Fibroblast of skin of left quadriceps (primary cell): ENCODE measurements around the gene CD74.
A peak's percentile ranks its signal among the peaks of the same experiment; 100 is the strongest.

Experiments used
- DNase-seq, 2 experiments: peaks; one replicate each; pipeline ENCODE4 v3.0.0-alpha.2; 2013; ENCODE audit warnings: low read depth in 2 of 2

Gene CD74

GRCh38 chr5:150364004-150364403, 48.7 kb downstream of the CD74 start:
- no peak for DNase-seq

- DNase-seq = no peak
These were observed 49.5 kb downstream of the CD74 start for GRCh38 chr5:150363185-150363584.

GRCh38 chr5:150361301-150361700, 51.4 kb downstream of the CD74 start:
- no peak for DNase-seq

GRCh38 chr5:150358261-150359095, 54.2 kb downstream of the CD74 start:
- no peak for DNase-seq

GRCh38 chr5:150357326-150358260, 55.1 kb downstream of the CD74 start, which contains the start of gene TCOF1:
Gene TCOF1 (plus strand): TSS chr5:150357697. CDS start chr5:150357747, 50 bp downstream.
- peak; percentile 87 to 89 for DNase-seq

GRCh38 chr5:150356575-150357294, 56.0 kb downstream of the CD74 start:
- DNase-seq = no peak

- DNase-seq = no peak
These were observed 56.9 kb downstream of the CD74 start for GRCh38 chr5:150355791-150356190.

- DNase-seq = no peak
These were observed 59.6 kb downstream of the CD74 start for GRCh38 chr5:150353032-150353675.

- DNase-seq = no peak
These were observed 60.3 kb downstream of the CD74 start for GRCh38 chr5:150352244-150353031.
